ENCODE measurements around the gene RPRD2.

The RPRD2 gene

DNA sequence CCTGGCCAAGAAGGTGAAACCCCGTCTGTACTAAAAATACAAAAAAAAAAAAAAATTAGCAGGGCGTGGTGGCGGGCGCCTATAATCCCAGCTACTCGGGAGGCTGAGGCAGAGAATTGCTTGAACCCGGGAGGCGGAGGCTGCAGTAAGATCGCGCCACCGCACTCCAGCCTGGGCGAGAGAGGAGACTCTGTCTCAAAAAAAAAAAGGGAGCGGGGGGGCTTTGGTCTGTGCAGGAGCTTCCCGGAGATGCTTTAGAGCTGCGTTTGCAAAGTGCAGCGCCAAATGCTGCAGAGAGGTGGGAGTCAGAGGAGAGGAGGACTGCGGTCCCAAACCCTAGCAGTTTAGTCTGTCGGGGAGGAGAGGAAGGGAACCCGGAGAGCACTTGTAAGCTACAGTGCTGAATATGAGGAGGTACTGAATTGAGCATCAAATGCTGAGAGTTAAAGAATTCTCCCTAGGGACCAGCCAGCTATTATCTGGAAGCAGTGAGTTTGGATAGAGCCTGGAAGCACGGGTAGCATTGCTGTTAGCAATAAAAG is 152.2 kb downstream of the RPRD2 start:
- DNase-seq = no peak

DNA sequence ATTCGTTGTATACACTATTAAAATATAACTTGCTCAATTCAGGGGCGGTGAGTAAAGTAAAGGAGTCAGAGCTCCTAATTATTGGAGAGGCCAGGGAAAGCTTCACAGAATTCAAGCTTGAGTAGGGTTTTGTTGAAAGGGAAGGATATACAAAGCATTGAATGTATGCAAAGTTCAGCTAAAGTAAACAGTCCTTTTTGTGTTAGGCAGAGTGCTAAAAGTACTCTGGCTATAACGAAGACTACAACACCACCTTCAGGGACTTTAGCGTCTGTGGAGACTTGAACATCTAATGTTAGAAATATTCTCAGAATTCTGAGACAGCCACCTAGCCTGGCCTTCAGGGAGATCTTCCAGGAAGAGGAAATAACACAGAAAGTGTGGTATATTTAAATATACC is 152.7 kb downstream of the RPRD2 start:
- DNase-seq = no peak

DNA sequence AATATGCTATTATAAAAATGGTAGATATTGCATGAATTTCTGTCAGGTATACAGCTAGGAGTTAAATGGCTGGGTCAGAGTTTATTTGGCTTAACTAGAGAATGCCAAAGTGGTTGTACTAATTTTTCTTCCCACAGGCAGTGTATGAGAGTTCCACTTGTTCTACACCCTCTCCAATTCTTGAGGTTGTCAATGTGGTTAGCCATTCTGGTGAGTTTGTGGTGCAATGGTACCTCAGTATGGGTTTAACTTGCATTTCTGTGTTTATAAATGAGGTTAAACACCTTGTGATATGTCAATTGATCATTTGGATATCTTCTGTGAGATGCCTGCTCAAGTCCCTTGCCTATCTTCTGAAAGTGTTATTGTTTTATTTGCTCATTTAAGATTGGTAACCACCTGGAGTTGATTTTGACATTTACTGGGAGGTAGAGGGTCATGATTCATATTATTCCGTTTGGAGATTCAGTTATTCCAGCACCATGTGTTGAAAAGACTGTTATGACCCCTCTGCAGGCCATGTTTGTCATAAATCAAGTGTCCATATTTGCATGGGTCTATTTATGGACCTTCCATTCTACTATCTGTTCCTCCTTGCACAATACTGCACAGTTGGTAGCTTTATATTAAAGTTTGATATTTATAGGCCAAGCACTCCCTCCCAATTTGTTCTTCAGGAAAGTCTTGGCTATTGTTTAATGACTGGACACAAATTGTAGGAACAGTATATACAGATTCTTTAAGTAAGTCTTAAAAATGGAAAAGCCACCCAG is 157.4 kb downstream of the RPRD2 start:
- DNase-seq = no peak

DNA sequence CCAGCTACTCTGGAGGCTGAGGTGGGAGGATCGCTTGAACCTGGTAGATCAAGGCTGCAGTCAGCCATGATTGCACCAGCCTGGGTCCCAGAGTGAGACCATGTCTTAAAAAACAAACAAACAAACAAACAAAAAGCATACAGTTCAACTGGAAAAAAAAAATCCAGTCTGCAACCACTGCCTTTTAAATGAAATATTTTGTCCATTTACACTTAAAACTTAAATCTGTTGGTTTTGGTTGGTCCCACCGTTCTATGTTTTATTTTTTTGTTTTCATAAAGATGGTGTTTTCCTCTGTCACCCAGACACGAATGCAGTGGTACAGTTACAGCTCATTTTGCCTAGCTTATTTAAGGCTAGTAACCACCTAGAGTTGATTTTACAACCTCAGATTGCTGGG is 161.4 kb downstream of the RPRD2 start:
- no peak for DNase-seq
